HepG2 (cell line): Measurements from ENCODE around the gene TPGS1. TPM values are rescaled to one million over a fixed set of nuclear protein-coding genes. Genes with fewer than 3 reads are reported as not detected.

Experiments used
- ATAC-seq: fragments of 200-7000 bp; cut with Tn5 transposase; 3 replicates; pipeline ENCODE4 v1.9.1; 2020; ENCODE audit warnings: mild to moderate bottlenecking, moderate library complexity
- BruUV-seq: library from RNA; stranded (reverse); fragments of 400-500 nt; replicated peaks from 2 replicates; lab custom pipeline; 2021; lab: Mats Ljungman, UMichigan
- CTCF ChIA-PET: fragments of 300-600 bp; formaldehyde crosslinking; extraction: SDS; loops from one replicate; lab custom pipeline; 2021; ENCODE audit warnings: low total read pairs, inconsistent platforms, low intra/inter-chr PET ratio; lab: Yijun Ruan, JAX
- POLR2A ChIA-PET: fragments of 350-600 bp; sonication (Branson Sonifier 250); formaldehyde crosslinking; loops from one replicate; lab custom pipeline; 2020; ENCODE audit warnings: antibody characterized with exemption, inconsistent platforms; lab: Yijun Ruan, JAX
- DNase-seq: peaks from one replicate; pipeline ENCODE4 v3.0.0-alpha.2; 2015; ENCODE audit warnings: low spot score
- FAIRE-seq: peaks from 3 replicates; lab custom pipeline; 2011; peaks lifted over from hg19 to GRCh38; lab: Jason Lieb, UNC
- H2AFZ ChIP-seq: one replicate; pipeline ENCODE4 v1.6.1; 2011; ENCODE audit warnings: low read length, inconsistent platforms
- H3K27ac ChIP-seq: fragments of 300-600 bp; 3 replicates; pipeline ENCODE4 v1.8.0; 2011; ENCODE audit warnings: mixed run types, mild to moderate bottlenecking, mixed read lengths, low read length, inconsistent platforms; ENCODE audit not compliant: insufficient read depth; ENCODE audit errors: extremely low read length
- H3K27me3 ChIP-seq, 2 experiments: fragments of 200-600 bp in 1 of 2; 2 replicates in 1 of 2; 3 replicates in 1 of 2; pipeline versions ENCODE4 v1.6.0 to v1.8.0; 2011; ENCODE audit warnings: low read length in 2 of 2, mild to moderate bottlenecking in 2 of 2, moderate library complexity in 2 of 2, inconsistent platforms in 1 of 2; ENCODE audit not compliant: insufficient read depth in 2 of 2, control insufficient read depth in 1 of 2
- H3K36me3 ChIP-seq, 2 experiments: fragments of 200-600 bp in 1 of 2; replicated peaks in 1 of 2; 2 replicates in 1 of 2; 3 replicates in 1 of 2; pipeline versions ENCODE4 v1.5.1 to v1.8.0; 2011; ENCODE audit warnings: low read length in 2 of 2, inconsistent platforms in 1 of 2; ENCODE audit not compliant: insufficient read depth in 2 of 2, control insufficient read depth in 1 of 2
- H3K4me1 ChIP-seq: 2 replicates; pipeline ENCODE4 v1.5.1; 2012; ENCODE audit warnings: low read length, inconsistent platforms; ENCODE audit not compliant: insufficient read depth
- H3K4me2 ChIP-seq: 2 replicates; pipeline ENCODE4 v1.6.0; 2011; ENCODE audit warnings: low read depth, low read length, inconsistent platforms
- H3K4me3 ChIP-seq, 3 experiments: fragments of 200-600 bp in 1 of 3; sonication (generic), shearing (Covaris generic) in 1 of 3; replicated peaks in 1 of 3; 2 replicates each; pipeline ENCODE4 v1.5.1; 2011 to 2016; ENCODE audit warnings: low read length in 3 of 3, inconsistent platforms in 2 of 3, low read depth in 2 of 3, mild to moderate bottlenecking in 2 of 3, control low read depth in 1 of 3, mixed read lengths in 1 of 3; ENCODE audit not compliant: insufficient read depth in 1 of 3
- H3K79me2 ChIP-seq: one replicate; pipeline ENCODE4 v1.6.1; 2011; ENCODE audit warnings: low read length, inconsistent platforms; ENCODE audit not compliant: insufficient read depth
- H3K9ac ChIP-seq: 2 replicates; pipeline ENCODE4 v1.6.0; 2011; ENCODE audit warnings: mild to moderate bottlenecking, low read depth, low read length, inconsistent platforms; ENCODE audit not compliant: insufficient read depth
- H3K9me3 ChIP-seq: 2 replicates; pipeline ENCODE4 v1.5.1; 2012; ENCODE audit warnings: mild to moderate bottlenecking, low read length
- H4K20me1 ChIP-seq: 2 replicates; pipeline ENCODE4 v1.6.0; 2011; ENCODE audit warnings: inconsistent platforms, mild to moderate bottlenecking, low read length, moderate library complexity; ENCODE audit not compliant: insufficient read depth
- ATAD3A ChIP-seq: sonication (generic); formaldehyde crosslinking; IDR thresholded peaks from 2 replicates; pipeline ENCODE4 v1.4.0; 2020; ENCODE audit warnings: missing genetic modification reagents
- POGZ ChIP-seq: sonication (generic); formaldehyde crosslinking; IDR thresholded peaks from 2 replicates; pipeline ENCODE4 v1.4.0; 2020; ENCODE audit warnings: mild to moderate bottlenecking, missing genetic modification reagents
- SATB2 ChIP-seq: sonication (generic); formaldehyde crosslinking; IDR thresholded peaks from 2 replicates; pipeline ENCODE4 v1.5.0; 2020; ENCODE audit warnings: missing genetic modification reagents
- ZMYM4 ChIP-seq: sonication (generic); formaldehyde crosslinking; IDR thresholded peaks from 2 replicates; pipeline ENCODE4 v1.8.1; 2023; ENCODE audit warnings: mild to moderate bottlenecking, missing genetic modification reagents
- ZNF232 ChIP-seq: sonication (generic); formaldehyde crosslinking; IDR thresholded peaks from 2 replicates; pipeline ENCODE4 v1.4.0; 2020; ENCODE audit warnings: missing genetic modification reagents, borderline replicate concordance
- ZNF24 ChIP-seq: fragments of 450-650 bp; IDR thresholded peaks from 2 replicates; pipeline ENCODE4 v1.6.1; 2017; ENCODE audit warnings: antibody characterized with exemption, mild to moderate bottlenecking
- ZNF776 ChIP-seq: sonication (generic); formaldehyde crosslinking; IDR thresholded peaks from 2 replicates; pipeline ENCODE4 v1.4.0; 2020; ENCODE audit warnings: mild to moderate bottlenecking, missing genetic modification reagents
- WGBS: methylation state at CpG from one replicate; pipeline ENCODE4 v1.1.6; 2017; ENCODE audit warnings: low lambda C conversion rate; 5-methylcytosine and 5-hydroxymethylcytosine counted together
- in situ Hi-C: cut with HindIII; loops from 2 replicates; pipeline ENCODE4 v1.10.0; 2017; ENCODE audit warnings: low pct_unique_long_range_greater_than_20kb; ENCODE audit not compliant: extremely low pct_ligation_motif_present
- intact Hi-C: fragments of 100-400 bp; cut with micrococcal nuclease; formaldehyde crosslinking; loops from one replicate; pipeline ENCODE4 v1.10.0; 2022; ENCODE audit not compliant: unreplicated experiment
- polyA plus RNA-seq, 8 experiments: library from polyadenylated mRNA; depleted of rRNA in 3 of 8; stranded (reverse) in 7 of 8; unstranded in 1 of 8; fragments of >200 nt; fragmentation: Illumina TruSeq in 4 of 8; extraction: Trizol in 4 of 8; gene quantifications; 2 replicates each; pipeline versions ENCODE4 v1.2.1 to v1.2.3, GENCODE V29; 2011 to 2016; ENCODE audit warnings: low read depth in 4 of 8, missing spikeins in 1 of 8, mixed read lengths in 1 of 8; ENCODE audit not compliant: insufficient read depth in 1 of 8
- total RNA-seq, 5 experiments: library from RNA; depleted of rRNA; stranded (reverse); fragments of >200 nt; fragmentation: Illumina TruSeq; extraction: Trizol; gene quantifications; 2 replicates each; pipeline ENCODE4 v1.2.3, GENCODE V29; 2016; ENCODE audit warnings: low read depth in 1 of 5
- TF ChIP-seq, protein P1 (sequence below): sonication (generic); formaldehyde crosslinking; IDR thresholded peaks from 2 replicates; pipeline ENCODE4 v1.5.0; 2020; ENCODE audit warnings: missing genetic modification reagents
- TF ChIP-seq, protein P2 (sequence below): IDR thresholded peaks from 2 replicates; pipeline ENCODE4 v1.6.1; 2016; ENCODE audit warnings: low read depth, borderline replicate concordance
- TF ChIP-seq, protein P3 (sequence below): sonication (generic); formaldehyde crosslinking; IDR thresholded peaks from 2 replicates; pipeline ENCODE4 v1.4.0; 2020; ENCODE audit warnings: mild to moderate bottlenecking, missing genetic modification reagents

The TPGS1 gene
- total and polyA plus RNA-seq, 2 of the 13 experiments (the other 11 are each of a cell fraction or from before 2014, with no cell fraction given): 1.1 to 6.2 TPM

DNA sequence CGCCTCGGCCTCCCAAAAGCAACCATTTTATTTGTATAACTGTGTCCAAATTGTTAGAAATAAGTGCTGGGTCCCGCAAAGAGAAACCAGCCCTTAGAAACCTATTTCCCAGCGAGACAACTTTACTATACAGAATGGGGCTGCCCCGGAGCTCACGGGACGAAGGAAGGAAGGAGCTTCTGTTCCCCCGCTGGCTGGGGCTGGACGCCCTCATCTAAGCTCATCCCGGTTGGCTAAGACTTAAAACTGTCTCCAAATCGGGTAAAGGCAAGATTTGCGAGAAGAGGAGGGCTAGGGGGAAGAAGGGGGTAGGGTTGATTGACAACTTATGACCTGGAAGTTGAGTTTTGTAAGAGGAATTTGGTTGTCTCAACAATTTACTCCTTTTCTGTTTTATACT, 52.8 kb downstream of the TPGS1 start:
- Histone ChIP-seq H3K9me3 (no peaks in the 10 kb centered on the region), H2AFZ (no peak overlapping the region), H3K4me3 (no peak overlapping the region), H3K27me3 (no peaks in the 10 kb centered on the region; a peak in 1 of 5 replicates), H3K4me1 (peaks cover 50% of the 10 kb centered on the region), H4K20me1 (no peaks in the 10 kb centered on the region), H3K9ac (no peak overlapping the region), H3K36me3 (no peaks in the 10 kb centered on the region), H3K79me2 (no peaks in the 10 kb centered on the region), H3K4me2 (no peak overlapping the region), H3K27ac (no peak overlapping the region)
- BruUV-seq: no TSS peak
- FAIRE-seq: no peak
- in situ Hi-C loops (no loop called here), intact Hi-C loops (no loop called here)
- TF ChIP-seq, protein P1, sequence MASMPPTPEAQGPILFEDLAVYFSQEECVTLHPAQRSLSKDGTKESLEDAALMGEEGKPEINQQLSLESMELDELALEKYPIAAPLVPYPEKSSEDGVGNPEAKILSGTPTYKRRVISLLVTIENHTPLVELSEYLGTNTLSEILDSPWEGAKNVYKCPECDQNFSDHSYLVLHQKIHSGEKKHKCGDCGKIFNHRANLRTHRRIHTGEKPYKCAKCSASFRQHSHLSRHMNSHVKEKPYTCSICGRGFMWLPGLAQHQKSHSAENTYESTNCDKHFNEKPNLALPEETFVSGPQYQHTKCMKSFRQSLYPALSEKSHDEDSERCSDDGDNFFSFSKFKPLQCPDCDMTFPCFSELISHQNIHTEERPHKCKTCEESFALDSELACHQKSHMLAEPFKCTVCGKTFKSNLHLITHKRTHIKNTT: no peak
- TF ChIP-seq SATB2 (CRISPR knock-in tag) (no peak), ZNF776 (CRISPR knock-in tag) (no peak), ATAD3A (CRISPR knock-in tag) (no peak), ZMYM4 (no peak), POGZ (CRISPR knock-in tag) (no peak), ZNF24 (no peak), ZNF232 (CRISPR knock-in tag) (no peak)
- TF ChIP-seq, protein P2, sequence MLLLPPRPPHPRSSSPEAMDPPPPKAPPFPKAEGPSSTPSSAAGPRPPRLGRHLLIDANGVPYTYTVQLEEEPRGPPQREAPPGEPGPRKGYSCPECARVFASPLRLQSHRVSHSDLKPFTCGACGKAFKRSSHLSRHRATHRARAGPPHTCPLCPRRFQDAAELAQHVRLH (CRISPR knock-in tag): no peak
- TF ChIP-seq, protein P3, sequence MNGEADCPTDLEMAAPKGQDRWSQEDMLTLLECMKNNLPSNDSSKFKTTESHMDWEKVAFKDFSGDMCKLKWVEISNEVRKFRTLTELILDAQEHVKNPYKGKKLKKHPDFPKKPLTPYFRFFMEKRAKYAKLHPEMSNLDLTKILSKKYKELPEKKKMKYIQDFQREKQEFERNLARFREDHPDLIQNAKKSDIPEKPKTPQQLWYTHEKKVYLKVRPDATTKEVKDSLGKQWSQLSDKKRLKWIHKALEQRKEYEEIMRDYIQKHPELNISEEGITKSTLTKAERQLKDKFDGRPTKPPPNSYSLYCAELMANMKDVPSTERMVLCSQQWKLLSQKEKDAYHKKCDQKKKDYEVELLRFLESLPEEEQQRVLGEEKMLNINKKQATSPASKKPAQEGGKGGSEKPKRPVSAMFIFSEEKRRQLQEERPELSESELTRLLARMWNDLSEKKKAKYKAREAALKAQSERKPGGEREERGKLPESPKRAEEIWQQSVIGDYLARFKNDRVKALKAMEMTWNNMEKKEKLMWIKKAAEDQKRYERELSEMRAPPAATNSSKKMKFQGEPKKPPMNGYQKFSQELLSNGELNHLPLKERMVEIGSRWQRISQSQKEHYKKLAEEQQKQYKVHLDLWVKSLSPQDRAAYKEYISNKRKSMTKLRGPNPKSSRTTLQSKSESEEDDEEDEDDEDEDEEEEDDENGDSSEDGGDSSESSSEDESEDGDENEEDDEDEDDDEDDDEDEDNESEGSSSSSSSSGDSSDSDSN (CRISPR knock-in tag): no peak
- no peak for ATAC-seq
- ChIA-PET POLR2A (no interaction called here), CTCF (no interaction called here)
- 92% methylated on average over 12 of the region's 12 CpGs for WGBS
- no peak for DNase-seq
